Endothelial cell of umbilical vein (primary cell): Measurements from ENCODE around the gene RBP5. TPM values are rescaled to one million over a fixed set of nuclear protein-coding genes. Genes with fewer than 3 reads are reported as not detected.

ENCODE experiments used
- BruUV-seq: library from RNA; stranded (reverse); fragments of 400-500 nt; replicated peaks from 2 replicates; lab custom pipeline; 2021; lab: Mats Ljungman, UMichigan
- CTCF ChIA-PET: fragments of 300-600, 350-600 bp; sonication (Branson Sonifier 250); formaldehyde crosslinking; loops from one replicate; lab custom pipeline; 2021; ENCODE audit warnings: antibody characterized with exemption, inconsistent platforms; lab: Charles Lee
- POLR2A ChIA-PET: fragments of 300-600, 350-600 bp; sonication (Branson Sonifier 250); formaldehyde crosslinking; loops from one replicate; lab custom pipeline; 2021; ENCODE audit warnings: antibody characterized with exemption, inconsistent platforms; lab: Charles Lee
- DNase-seq: peaks from one replicate; pipeline ENCODE4 v3.0.0-alpha.2; 2011; ENCODE audit warnings: low read depth, low spot score
- FAIRE-seq: peaks from 2 replicates; lab custom pipeline; 2011; peaks lifted over from hg19 to GRCh38; lab: Jason Lieb, UNC
- H2AFZ ChIP-seq: 2 replicates; pipeline ENCODE4 v1.6.0; 2012; ENCODE audit warnings: low read depth, low read length, control low read depth, inconsistent platforms
- H3K27ac ChIP-seq: 2 replicates; pipeline ENCODE4 v1.5.1; 2011; ENCODE audit warnings: low read depth, mild to moderate bottlenecking, control low read depth, low read length, moderate library complexity; ENCODE audit not compliant: insufficient read depth
- H3K27me3 ChIP-seq, 2 experiments: 2 replicates each; pipeline versions ENCODE4 v1.6.0 to v1.6.1; 2011; ENCODE audit warnings: low read length in 2 of 2, mixed read lengths in 1 of 2; ENCODE audit not compliant: control insufficient read depth in 2 of 2, insufficient read depth in 2 of 2
- H3K36me3 ChIP-seq, 2 experiments: 2 replicates in 1 of 2; 3 replicates in 1 of 2; pipeline ENCODE4 v1.5.1; 2011; ENCODE audit warnings: low read length in 2 of 2, mild to moderate bottlenecking in 1 of 2, moderate library complexity in 1 of 2; ENCODE audit not compliant: control insufficient read depth in 2 of 2, insufficient read depth in 2 of 2; ENCODE audit errors: extremely low read depth in 1 of 2
- H3K4me1 ChIP-seq: 3 replicates; pipeline ENCODE4 v1.5.1; 2011; ENCODE audit warnings: mild to moderate bottlenecking, low read length; ENCODE audit not compliant: control insufficient read depth, insufficient read depth; ENCODE audit errors: extremely low read depth
- H3K4me2 ChIP-seq: 2 replicates; pipeline ENCODE4 v1.6.1; 2011; ENCODE audit warnings: low read length, control low read depth, mixed read lengths; ENCODE audit not compliant: insufficient read depth
- H3K4me3 ChIP-seq, 3 experiments: fragments of 200-600 bp in 1 of 3; sonication (generic), shearing (Covaris generic) in 1 of 3; replicated peaks in 1 of 3; 2 replicates each; pipeline ENCODE4 v1.5.1; 2011 to 2016; ENCODE audit warnings: control low read depth in 3 of 3, low read length in 3 of 3, mild to moderate bottlenecking in 2 of 3, inconsistent platforms in 1 of 3, low read depth in 1 of 3, moderate library complexity in 1 of 3; ENCODE audit not compliant: insufficient read depth in 1 of 3
- H3K79me2 ChIP-seq: 2 replicates; pipeline ENCODE4 v1.6.0; 2012; ENCODE audit warnings: low read length, inconsistent platforms; ENCODE audit not compliant: control insufficient read depth, insufficient read depth
- H3K9ac ChIP-seq: replicated peaks from 2 replicates; pipeline ENCODE3; 2011; ENCODE audit warnings: low read length, control low read depth; ENCODE audit not compliant: insufficient read depth; ENCODE audit errors: extremely low read depth
- H3K9me1 ChIP-seq: replicated peaks from 3 replicates; pipeline ENCODE4 v1.6.0; 2011; ENCODE audit warnings: mild to moderate bottlenecking, low read length; ENCODE audit not compliant: control insufficient read depth, insufficient read depth; ENCODE audit errors: extremely low read depth
- H3K9me3 ChIP-seq: replicated peaks from 2 replicates; pipeline ENCODE4 v1.5.1; 2012; ENCODE audit warnings: low read length, inconsistent platforms; ENCODE audit not compliant: control insufficient read depth, insufficient read depth
- H4K20me1 ChIP-seq: replicated peaks from 2 replicates; pipeline ENCODE3; 2011; ENCODE audit warnings: mild to moderate bottlenecking, low read length; ENCODE audit not compliant: control insufficient read depth, insufficient read depth; ENCODE audit errors: extremely low read depth
- CTCF ChIP-seq, 2 donors: IDR thresholded peaks; 1 replicate in 1 of 2; 2 replicates in 1 of 2; pipeline ENCODE4 v1.5.1; 2011; ENCODE audit warnings: low read length in 2 of 2, mild to moderate bottlenecking in 2 of 2, moderate library complexity in 2 of 2, control low read depth in 1 of 2, inconsistent platforms in 1 of 2, low read depth in 1 of 2; ENCODE audit not compliant: insufficient read depth in 1 of 2; ENCODE audit errors: extremely low read depth in 1 of 2
- EZH2 ChIP-seq: IDR thresholded peaks from 2 replicates; pipeline ENCODE4 v1.6.1; 2012; ENCODE audit warnings: borderline replicate concordance, low read depth, mild to moderate bottlenecking, moderate library complexity, low read length, inconsistent platforms; ENCODE audit not compliant: severe bottlenecking
- FOS ChIP-seq: IDR thresholded peaks from 2 replicates; pipeline ENCODE4 v1.6.1; 2011; ENCODE audit warnings: mild to moderate bottlenecking, low read length, moderate library complexity, borderline replicate concordance; ENCODE audit not compliant: insufficient read depth
- GATA2 ChIP-seq: IDR thresholded peaks from 2 replicates; pipeline ENCODE4 v1.7.0; 2011; ENCODE audit warnings: low read depth, mild to moderate bottlenecking, moderate library complexity, mixed read lengths, low read length; ENCODE audit not compliant: insufficient read length, insufficient read depth
- JUN ChIP-seq: IDR thresholded peaks from 2 replicates; pipeline ENCODE4 v1.6.1; 2011; ENCODE audit warnings: borderline replicate concordance, low read depth; ENCODE audit not compliant: insufficient read length, insufficient read depth
- MAX ChIP-seq: IDR thresholded peaks from 2 replicates; pipeline ENCODE4 v1.6.1; 2011; ENCODE audit not compliant: insufficient read depth, insufficient read length
- MYC ChIP-seq: IDR thresholded peaks from one replicate; pipeline ENCODE4 v1.6.1; 2011; ENCODE audit warnings: mild to moderate bottlenecking, low read depth, low read length
- POLR2A ChIP-seq: IDR thresholded peaks from 2 replicates; pipeline ENCODE4 v1.6.1; 2012; ENCODE audit warnings: low read depth, mild to moderate bottlenecking, control low read depth, low read length
- POLR2AphosphoS5 ChIP-seq: IDR thresholded peaks from 2 replicates; pipeline ENCODE4 v1.6.1; 2012; ENCODE audit warnings: low read depth, mild to moderate bottlenecking, control low read depth, low read length, moderate library complexity; ENCODE audit not compliant: insufficient read depth
- dilution Hi-C: fragments of 300-500 bp; cut with MboI; formaldehyde crosslinking; loops from one replicate; pipeline ENCODE4 v1.15.0; 2019; ENCODE audit warnings: low sequenced_read_pairs; ENCODE audit not compliant: extremely low pct_ligation_motif_present
- intact Hi-C: fragments of 100-400 bp; cut with micrococcal nuclease; formaldehyde crosslinking; loops from one replicate; pipeline ENCODE4 v1.10.0; 2022
- polyA plus RNA-seq, 4 experiments: library from polyadenylated mRNA; depleted of rRNA in 3 of 4; stranded (reverse) in 3 of 4; unstranded in 1 of 4; fragments of >200 nt; gene quantifications; 2 replicates each; pipeline versions ENCODE4 v1.2.1 to v1.2.3, GENCODE V29; 2011 to 2012; ENCODE audit warnings: missing spikeins in 1 of 4
- total RNA-seq: library from RNA; stranded (reverse); gene quantifications from 2 replicates; pipeline ENCODE4 v1.2.3, GENCODE V29; 2021

The RBP5 gene
- total and polyA plus RNA-seq, 2 donors (not counting 3 experiments of a cell fraction or from before 2014, with no cell fraction given): 0.12 TPM; not detected in 1

DNA sequence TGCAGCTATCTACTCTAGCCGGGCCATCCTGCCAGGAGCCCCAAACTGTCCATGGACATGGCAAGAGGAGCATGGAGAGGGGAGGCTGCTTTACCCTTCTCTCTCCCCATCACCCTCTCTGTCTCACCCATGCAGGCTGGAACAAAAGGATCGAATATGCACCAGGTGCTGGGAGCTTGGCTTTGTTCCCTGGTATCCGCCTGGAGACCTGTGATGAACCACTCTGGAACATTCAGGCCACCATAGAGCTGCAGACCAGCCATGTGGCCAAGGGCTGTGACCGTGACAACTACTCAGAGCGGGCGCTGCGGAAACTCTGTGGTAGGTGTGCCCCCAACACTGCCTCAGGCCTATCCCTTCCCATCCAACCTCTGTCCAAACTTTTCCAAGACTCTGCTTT lies 7.4 kb upstream of the RBP5 start:
- Histone ChIP-seq H2AFZ (no peak overlapping the region), H3K79me2 (no peaks in the 10 kb centered on the region), H3K9me1 (no peaks in the 10 kb centered on the region), H3K27me3 (no peaks in the 10 kb centered on the region), H4K20me1 (no peaks in the 10 kb centered on the region), H3K9ac (no peak overlapping the region), H3K27ac (no peak overlapping the region), H3K4me1 (peaks cover 3% of the 10 kb centered on the region), H3K4me3 (no peak overlapping the region), H3K36me3 (peaks cover 7 to 10% of the 10 kb centered on the region in 2 experiments), H3K4me2 (no peak overlapping the region), H3K9me3 (no peaks in the 10 kb centered on the region)
- FAIRE-seq: no peak
- ChIA-PET POLR2A (no interaction called here), CTCF (interaction anchor here (0.8 to 1.4 kb wide), 2 partner anchors 9 to 23 kb away, joined by 3 to 4 read pairs; no protein-coding TSS in a partner anchor)
- dilution Hi-C loops (no loop called here), intact Hi-C loops (no loop called here)
- no TSS peak for BruUV-seq
- no peak for DNase-seq
- no peak for TF ChIP-seq FOS
- no peak for TF ChIP-seq POLR2AphosphoS5
- no peak for TF ChIP-seq MAX
- no peak for TF ChIP-seq MYC
- no peak for TF ChIP-seq JUN
- TF ChIP-seq EZH2: no peak
- TF ChIP-seq GATA2: no peak
- no peak for TF ChIP-seq CTCF (IDR thresholded peaks at IDR 0.05; ENCODE audit: extremely low read depth in 1 of 2, insufficient read depth in 1 of 2, low read depth in 1 of 2, low read length in 2 of 2)
- TF ChIP-seq POLR2A: no peak
